Karpas-422 (cell line): ENCODE measurements around the gene FNDC3A. TPM values are rescaled to one million over a fixed set of nuclear protein-coding genes. Genes with fewer than 3 reads are reported as not detected.

Source experiments
- DNase-seq: peaks from one replicate; pipeline ENCODE4 v3.0.0-alpha.2; 2015
- H2AFZ ChIP-seq: fragments of 200-600 bp; sonication (generic); 2 replicates; pipeline ENCODE4 v1.6.1; 2014; ENCODE audit warnings: antibody characterized with exemption, low read length, mixed read lengths
- H3K27ac ChIP-seq: fragments of 200-600 bp; sonication (generic); 2 replicates; pipeline ENCODE4 v1.5.1; 2014; ENCODE audit warnings: mild to moderate bottlenecking, low read length, moderate library complexity
- H3K27me3 ChIP-seq: fragments of 200-600 bp; sonication (generic); 2 replicates; pipeline ENCODE4 v1.6.1; 2014; ENCODE audit warnings: low read length, mixed read lengths
- H3K36me3 ChIP-seq: fragments of 200-600 bp; sonication (generic); 2 replicates; pipeline ENCODE4 v1.6.1; 2014; ENCODE audit warnings: low read length, mixed read lengths; ENCODE audit not compliant: insufficient read depth
- H3K4me1 ChIP-seq: fragments of 200-600 bp; sonication (generic); 2 replicates; pipeline ENCODE4 v1.6.1; 2014; ENCODE audit warnings: mild to moderate bottlenecking, low read length, mixed read lengths
- H3K4me2 ChIP-seq: fragments of 200-600 bp; sonication (generic); 2 replicates; pipeline ENCODE4 v1.6.1; 2014; ENCODE audit warnings: low read length, low read depth, mild to moderate bottlenecking; ENCODE audit not compliant: poor library complexity, severe bottlenecking
- H3K4me3 ChIP-seq: fragments of 200-600 bp; sonication (generic); 2 replicates; pipeline ENCODE4 v1.5.1; 2014; ENCODE audit warnings: mild to moderate bottlenecking, antibody characterized with exemption, low read length, mixed read lengths
- H3K79me2 ChIP-seq: fragments of 200-600 bp; sonication (generic); 2 replicates; pipeline ENCODE4 v1.6.1; 2014; ENCODE audit warnings: mild to moderate bottlenecking, low read length, mixed read lengths
- H3K9ac ChIP-seq: fragments of 200-600 bp; sonication (generic); 2 replicates; pipeline ENCODE4 v1.6.0; 2014; ENCODE audit warnings: low read length
- H3K9me2 ChIP-seq: fragments of 200-600 bp; sonication (generic), shearing (Covaris generic); replicated peaks from 2 replicates; pipeline ENCODE4 v1.6.0; 2014; ENCODE audit warnings: mild to moderate bottlenecking, low read length, moderate library complexity; ENCODE audit not compliant: insufficient read depth
- H3K9me3 ChIP-seq: fragments of 300-700, 200-600 bp; sonication (generic); 2 replicates; pipeline ENCODE4 v1.6.1; 2014; ENCODE audit warnings: low read length, mixed read lengths
- H4K20me1 ChIP-seq: fragments of 200-600 bp; sonication (generic); 2 replicates; pipeline ENCODE4 v1.6.1; 2014; ENCODE audit warnings: mild to moderate bottlenecking, antibody characterized with exemption, low read length, low read depth; ENCODE audit not compliant: insufficient read depth
- total RNA-seq: library from RNA; depleted of rRNA; stranded (reverse); fragments of >200 nt; shearing (Covaris generic); gene quantifications from 2 replicates; pipeline ENCODE4 v1.2.3, GENCODE V29; 2014; ENCODE audit warnings: low replicate concordance

Gene FNDC3A
- total RNA-seq, 1 experiment from 2014 or later, result 36.0 TPM

DNA sequence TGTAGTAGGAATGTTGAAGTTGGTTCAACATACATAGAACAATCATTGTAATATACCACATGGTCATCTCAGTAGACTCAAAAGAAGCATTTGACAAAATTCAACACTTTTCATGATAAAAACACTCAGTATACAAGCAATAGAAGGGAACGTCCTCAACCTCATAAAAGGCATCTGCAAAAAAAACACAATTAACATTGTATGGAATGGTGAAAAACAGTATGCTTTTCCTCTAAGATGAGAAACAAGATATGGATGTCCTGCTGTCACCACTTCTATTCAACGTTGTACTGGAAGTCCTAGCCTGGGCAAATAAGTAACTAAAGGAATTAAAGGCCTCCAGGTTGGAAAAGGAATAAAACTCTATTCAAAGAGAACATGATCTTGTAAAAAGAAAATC lies 54.5 kb downstream of the FNDC3A start:
- Histone ChIP-seq H4K20me1 (no peaks in the 10 kb centered on the region), H2AFZ (no peak overlapping the region), H3K27me3 (no peaks in the 10 kb centered on the region), H3K9me3 (no peaks in the 10 kb centered on the region), H3K4me2 (no peak overlapping the region), H3K27ac (no peak overlapping the region), H3K9ac (no peak overlapping the region), H3K9me2 (no peaks in the 10 kb centered on the region), H3K36me3 (no peaks in the 10 kb centered on the region), H3K79me2 (no peaks in the 10 kb centered on the region), H3K4me3 (no peak overlapping the region), H3K4me1 (no peaks in the 10 kb centered on the region)
- DNase-seq, result no peak

DNA sequence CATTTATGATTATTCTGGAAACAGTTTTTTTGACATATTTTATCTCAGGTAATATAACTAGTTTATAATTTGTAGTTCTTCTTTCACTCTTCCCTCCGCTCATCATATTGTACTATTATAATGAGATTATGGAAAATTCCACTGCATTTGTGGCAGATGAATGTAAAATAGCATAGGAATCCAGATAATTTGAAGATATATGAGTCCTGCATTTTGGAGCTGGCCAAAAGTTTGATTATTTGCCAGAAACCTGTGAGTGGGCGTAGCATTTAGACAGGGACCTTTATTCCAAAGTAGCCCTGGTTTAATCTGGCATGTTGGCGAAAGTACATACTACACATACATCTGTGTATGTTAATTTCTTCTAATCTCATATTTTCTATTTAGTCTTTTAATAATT lies 65.2 kb downstream of the FNDC3A start:
- H3K9ac ChIP-seq, result no peak overlapping the region
- H3K27me3 ChIP-seq, result no peaks in the 10 kb centered on the region
- H3K27ac ChIP-seq, result no peak overlapping the region
- no peak overlapping the region for H3K4me3 ChIP-seq
- no peaks in the 10 kb centered on the region for H3K9me3 ChIP-seq
- H3K79me2 ChIP-seq, result no peaks in the 10 kb centered on the region
- no peaks in the 10 kb centered on the region for H4K20me1 ChIP-seq
- no peak for DNase-seq
- H3K4me1 ChIP-seq, result no peaks in the 10 kb centered on the region
- H2AFZ ChIP-seq, result no peak overlapping the region
- H3K9me2 ChIP-seq, result no peaks in the 10 kb centered on the region
- H3K36me3 ChIP-seq, result no peaks in the 10 kb centered on the region
- no peak overlapping the region for H3K4me2 ChIP-seq

DNA sequence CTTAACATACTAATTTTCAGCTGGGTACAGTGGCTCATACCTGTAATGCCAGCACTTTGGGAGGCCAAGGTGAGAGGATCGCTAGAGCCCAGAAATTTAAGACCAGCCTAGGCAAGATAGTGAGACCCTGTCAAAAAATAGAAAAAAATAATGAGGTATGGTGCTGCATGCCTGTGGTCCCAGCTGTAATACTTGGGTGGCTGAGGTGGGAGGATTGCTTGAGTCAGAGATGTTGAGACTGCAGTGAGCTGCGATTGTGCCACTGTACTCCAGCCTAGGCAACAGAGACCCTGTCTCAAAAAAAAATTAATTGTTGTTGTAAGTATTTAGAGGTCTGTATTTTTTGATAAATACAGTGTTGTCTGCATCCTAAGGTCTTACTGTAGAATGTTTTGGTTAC lies 66.8 kb downstream of the FNDC3A start:
- H3K27me3 ChIP-seq, result no peaks in the 10 kb centered on the region
- no peaks in the 10 kb centered on the region for H3K9me2 ChIP-seq
- no peaks in the 10 kb centered on the region for H4K20me1 ChIP-seq
- no peaks in the 10 kb centered on the region for H3K4me1 ChIP-seq
- H2AFZ ChIP-seq, result no peak overlapping the region
- no peak overlapping the region for H3K9ac ChIP-seq
- H3K79me2 ChIP-seq, result no peaks in the 10 kb centered on the region
- no peak overlapping the region for H3K4me2 ChIP-seq
- H3K36me3 ChIP-seq, result no peaks in the 10 kb centered on the region
- no peak for DNase-seq
- no peak overlapping the region for H3K27ac ChIP-seq
- no peak overlapping the region for H3K4me3 ChIP-seq
- H3K9me3 ChIP-seq, result no peaks in the 10 kb centered on the region

DNA sequence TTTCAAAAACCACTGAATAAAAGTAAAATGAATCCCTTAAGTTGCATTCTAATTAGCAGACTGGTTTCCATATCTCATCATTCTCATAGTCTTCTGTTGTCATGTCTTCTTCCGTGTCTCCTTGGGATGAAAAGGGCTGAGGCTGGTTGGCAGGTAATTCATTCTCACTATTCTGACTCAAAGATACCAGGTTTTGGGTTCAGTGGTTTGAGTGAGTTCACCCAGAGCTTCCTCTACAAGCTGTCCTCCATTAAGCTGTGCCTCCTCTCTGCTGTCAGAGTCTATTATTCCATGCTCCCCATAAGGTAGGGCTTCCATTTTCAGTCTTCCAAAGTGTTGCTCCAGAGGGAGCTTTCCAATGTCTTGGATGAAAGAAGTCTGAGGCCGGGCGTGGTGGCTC lies 68.3 kb downstream of the FNDC3A start:
- Histone ChIP-seq H3K36me3 (no peaks in the 10 kb centered on the region), H4K20me1 (no peaks in the 10 kb centered on the region), H3K27ac (no peak overlapping the region), H3K4me1 (no peaks in the 10 kb centered on the region), H3K27me3 (no peaks in the 10 kb centered on the region), H2AFZ (no peak overlapping the region), H3K9me2 (no peaks in the 10 kb centered on the region), H3K9me3 (no peaks in the 10 kb centered on the region), H3K4me3 (no peak overlapping the region), H3K79me2 (no peaks in the 10 kb centered on the region), H3K4me2 (no peak overlapping the region), H3K9ac (no peak overlapping the region)
- no peak for DNase-seq

DNA sequence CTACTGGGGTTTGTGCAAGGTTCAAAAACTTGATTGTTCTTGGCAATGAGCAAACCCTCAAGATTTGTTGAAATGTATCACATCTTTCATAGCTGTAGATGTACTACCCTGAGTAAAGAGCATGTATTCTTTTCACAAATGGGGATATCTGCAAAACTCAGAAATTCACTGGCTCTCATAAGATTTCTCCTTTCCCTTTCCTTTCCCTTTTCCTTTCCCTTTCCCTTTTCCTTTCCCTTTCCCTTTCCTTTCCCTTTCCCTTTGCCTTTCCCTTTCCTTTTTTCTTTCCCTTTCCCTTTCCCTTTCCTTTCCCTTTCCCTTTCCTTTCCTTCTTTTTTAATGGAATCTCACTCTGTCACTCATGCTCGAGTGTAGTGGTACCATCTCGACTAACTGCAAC lies 69.1 kb downstream of the FNDC3A start:
- no peaks in the 10 kb centered on the region for H3K36me3 ChIP-seq
- H4K20me1 ChIP-seq, result no peaks in the 10 kb centered on the region
- H3K79me2 ChIP-seq, result no peaks in the 10 kb centered on the region
- no peaks in the 10 kb centered on the region for H3K9me2 ChIP-seq
- H2AFZ ChIP-seq, result no peak overlapping the region
- no peaks in the 10 kb centered on the region for H3K4me1 ChIP-seq
- H3K9me3 ChIP-seq, result no peaks in the 10 kb centered on the region
- DNase-seq, result no peak
- H3K27me3 ChIP-seq, result no peaks in the 10 kb centered on the region
- no peak overlapping the region for H3K27ac ChIP-seq
- H3K9ac ChIP-seq, result no peak overlapping the region
- no peak overlapping the region for H3K4me2 ChIP-seq
- no peak overlapping the region for H3K4me3 ChIP-seq

DNA sequence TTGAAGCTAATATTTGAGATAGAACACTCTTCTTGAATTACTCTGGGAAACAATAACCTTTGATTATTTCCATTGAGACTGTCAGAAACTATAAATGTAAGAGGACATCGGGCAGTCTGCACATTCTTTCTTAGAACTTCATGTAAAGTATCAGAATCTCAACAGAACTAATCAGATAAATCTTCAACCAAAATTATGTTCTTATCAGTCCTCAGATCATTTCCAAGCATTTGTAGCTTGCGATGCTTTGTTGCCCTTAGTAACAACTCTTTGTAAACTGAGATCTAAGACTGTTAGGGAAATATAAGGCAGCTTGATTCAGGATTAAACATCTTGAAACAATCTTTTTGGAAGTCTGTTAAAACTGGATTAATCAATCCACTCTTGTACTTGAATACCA lies 70.3 kb downstream of the FNDC3A start:
- H3K79me2 ChIP-seq, result no peaks in the 10 kb centered on the region

DNA sequence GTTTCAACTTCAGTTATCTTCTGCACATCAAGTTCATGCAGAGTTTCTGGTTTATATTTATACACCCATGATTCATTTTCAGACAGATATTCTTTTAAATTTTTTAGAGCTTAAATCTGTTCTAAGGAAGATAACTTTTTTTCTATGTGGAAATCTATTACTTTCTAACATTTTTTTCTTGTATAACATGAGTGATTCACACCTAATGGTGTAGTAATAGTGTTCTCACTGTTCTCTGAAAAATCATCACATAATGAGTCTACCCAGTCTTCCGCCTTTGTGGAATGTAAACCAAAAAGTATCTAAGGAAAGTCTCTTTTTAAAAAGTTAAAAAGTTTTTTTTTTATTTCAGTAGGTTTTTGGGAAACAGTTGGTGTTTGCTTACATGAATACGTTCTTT lies 70.8 kb downstream of the FNDC3A start:
- no peaks in the 10 kb centered on the region for H3K36me3 ChIP-seq

More for the DNA sequence above, 70.3 kb downstream of the FNDC3A start:
- H3K4me1 ChIP-seq, result no peaks in the 10 kb centered on the region
- no peak overlapping the region for H3K4me3 ChIP-seq
- H3K9me3 ChIP-seq, result no peaks in the 10 kb centered on the region
- H3K27me3 ChIP-seq, result no peaks in the 10 kb centered on the region
- DNase-seq, result no peak
- no peak overlapping the region for H3K9ac ChIP-seq
- no peak overlapping the region for H3K4me2 ChIP-seq
- H3K27ac ChIP-seq, result no peak overlapping the region
- no peaks in the 10 kb centered on the region for H3K9me2 ChIP-seq
- H2AFZ ChIP-seq, result no peak overlapping the region
- no peaks in the 10 kb centered on the region for H4K20me1 ChIP-seq
- H3K36me3 ChIP-seq, result no peaks in the 10 kb centered on the region

DNA sequence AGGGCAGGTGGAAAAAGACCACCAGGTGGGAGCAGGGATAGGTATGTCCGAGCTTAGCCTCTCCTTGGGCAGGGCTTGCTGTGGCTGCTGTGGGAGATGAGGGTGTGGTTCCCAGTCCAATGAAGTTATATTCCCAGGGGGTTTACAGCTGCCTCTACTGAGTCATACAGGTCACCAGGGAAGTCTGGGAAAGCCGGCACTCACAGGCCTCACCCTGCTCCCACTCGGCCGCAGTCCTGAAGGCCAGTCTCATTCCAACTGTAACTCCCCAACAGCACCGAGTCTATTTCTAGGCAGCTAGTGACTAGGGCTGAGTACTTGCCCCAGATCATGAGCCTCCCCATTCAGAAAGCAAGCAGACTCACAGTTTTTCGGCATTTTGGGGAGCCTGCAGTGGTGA lies 77.1 kb downstream of the FNDC3A start:
- H3K27me3 ChIP-seq, result no peaks in the 10 kb centered on the region
- no peak overlapping the region for H3K4me2 ChIP-seq
- H3K79me2 ChIP-seq, result no peaks in the 10 kb centered on the region
- no peaks in the 10 kb centered on the region for H3K9me3 ChIP-seq
- no peak overlapping the region for H2AFZ ChIP-seq
- no peak overlapping the region for H3K4me3 ChIP-seq
- no peaks in the 10 kb centered on the region for H3K9me2 ChIP-seq
- no peak overlapping the region for H3K9ac ChIP-seq
- DNase-seq, result no peak
- no peak overlapping the region for H3K27ac ChIP-seq
- H3K4me1 ChIP-seq, result no peaks in the 10 kb centered on the region
- H3K36me3 ChIP-seq, result no peaks in the 10 kb centered on the region
- no peaks in the 10 kb centered on the region for H4K20me1 ChIP-seq

More for the DNA sequence above, 70.8 kb downstream of the FNDC3A start:
- Histone ChIP-seq H3K9ac (no peak overlapping the region), H3K4me2 (no peak overlapping the region), H3K4me1 (no peaks in the 10 kb centered on the region), H3K79me2 (no peaks in the 10 kb centered on the region), H3K4me3 (no peak overlapping the region), H2AFZ (no peak overlapping the region), H3K27ac (no peak overlapping the region), H3K27me3 (no peaks in the 10 kb centered on the region), H4K20me1 (no peaks in the 10 kb centered on the region), H3K9me3 (no peaks in the 10 kb centered on the region), H3K9me2 (no peaks in the 10 kb centered on the region)
- DNase-seq, result no peak

DNA sequence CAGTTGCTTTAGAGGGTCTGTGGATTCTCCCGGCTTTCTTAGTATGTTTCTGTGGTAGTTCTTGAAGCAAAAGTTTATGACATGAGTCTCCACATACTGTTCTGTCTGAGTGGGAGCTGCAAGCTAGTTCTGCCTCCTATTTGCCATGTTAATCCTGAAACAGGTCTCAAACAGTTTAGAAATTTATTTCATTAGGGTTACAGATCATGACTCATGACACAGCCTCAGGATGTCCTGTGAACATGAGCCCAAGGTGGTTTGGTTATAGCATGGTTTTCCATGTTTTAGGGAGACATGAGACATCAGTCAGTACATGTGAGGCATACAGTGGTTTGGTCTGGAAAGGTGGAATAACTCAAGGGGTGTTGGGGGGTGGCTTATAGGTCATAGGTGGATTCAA lies 77.5 kb downstream of the FNDC3A start:
- H3K27me3 ChIP-seq, result no peaks in the 10 kb centered on the region
- H3K79me2 ChIP-seq, result no peaks in the 10 kb centered on the region
- H3K4me2 ChIP-seq, result no peak overlapping the region
- no peak overlapping the region for H3K9ac ChIP-seq
- H3K9me3 ChIP-seq, result no peaks in the 10 kb centered on the region
- no peaks in the 10 kb centered on the region for H4K20me1 ChIP-seq
- no peaks in the 10 kb centered on the region for H3K9me2 ChIP-seq
- no peak overlapping the region for H3K4me3 ChIP-seq
- H3K36me3 ChIP-seq, result no peaks in the 10 kb centered on the region
- no peak overlapping the region for H2AFZ ChIP-seq
- no peaks in the 10 kb centered on the region for H3K4me1 ChIP-seq
- H3K27ac ChIP-seq, result no peak overlapping the region
- no peak for DNase-seq
